ENCODE measurements around the gene XPC. TPM values are rescaled to one million over a fixed set of nuclear protein-coding genes. Genes with fewer than 3 reads are reported as not detected.
"Not testable (repeated sequence)": the region's sequence is repeated elsewhere in the genome, so short reads cannot be mapped to it uniquely, and the experiment has no call there.

Gene XPC
- total RNA-seq: 10 to 100 TPM; 67.8 to 90.7 (median 76.9) TPM
- total RNA-seq (2013): 56.0 TPM
- total RNA-seq: 42.0 to 235 (median 123) reads per million in 29 experiments

GRCh38 chr3:14178247-14179113 lies at the start of gene XPC, which contains the start of gene LSM3:
TSS of gene XPC (minus strand) at chr3:14178601. CDS start at chr3:14178568, 33 bp downstream.
TSS of gene LSM3 (plus strand) at chr3:14178817. CDS start at chr3:14178861, 44 bp downstream.
- H3K27me3 ChIP-seq (replicated peaks in 1 of 2; ENCODE audit: control insufficient read depth in 2 of 2, extremely low read depth in 1 of 2, insufficient read depth in 2 of 2, low read length in 1 of 2): no peaks in the 10 kb centered on the region
- Mint-ChIP-seq H3K27me3 (no peaks in the 10 kb centered on the region), H3K9me3 (no peaks in the 10 kb centered on the region), H3K4me3 (peak within 1 kb of the TSS; percentile 91 to 100 (median 98)), H3K27ac (peak within 1 kb of the TSS; percentile 98 to 100), H3K4me1 (peaks cover 70 to 80% (median 75%) of the 10 kb centered on the region in 3 donors), H3K36me3 (peaks cover 19% of the 10 kb centered on the region)
- WGBS (ENCODE audit: insufficient coverage): under 1% methylated on average over 66 of the region's 78 CpGs
- no peaks in the 10 kb centered on the region for H3K9me3 ChIP-seq
- POLR2A ChIA-PET: interaction anchor here (0.6 to 3.1 kb wide), 26 partner anchors 10 to 1626 kb away, joined by 3 to 78 read pairs (median 4); partner anchors contain the start of genes CHCHD4 (in 2 of the 2), TMEM43 (in 2 of the 2) and CCDC174 (in 1 of the 2)
- H3K4me1 ChIP-seq (ENCODE audit: control insufficient read depth in 1 of 2, extremely low read depth in 1 of 2, insufficient read depth in 2 of 2, low read length in 2 of 2): peaks cover 36 to 42% of the 10 kb centered on the region in 2 experiments
- H3K36me3 ChIP-seq (ENCODE audit: control insufficient read depth in 2 of 2, extremely low read depth in 1 of 2, insufficient read depth in 1 of 2, low read length in 1 of 2): peaks cover 0 to 22% of the 10 kb centered on the region in 2 donors
- CTCF ChIA-PET: interaction anchor here (0.6 to 3.7 kb wide), 13 partner anchors 9 to 1601 kb away, joined by 3 to 18 read pairs (median 6); partner anchors contain the start of genes CCDC174 (in 1 of the 2), CHCHD4 (in 1 of the 2) and TMEM43 (in 1 of the 2)
- peak; percentile 89 to 98 (median 94) for ATAC-seq (replicated peaks in 1 of 4)
- peak; percentile 93 to 99 (median 97) for DNase-seq
- peak within 1 kb of the TSS; percentile 94 for H3K27ac ChIP-seq (ENCODE audit: low read length)
- peak within 1 kb of the TSS; percentile 83 to 84 for H3K4me3 ChIP-seq (ENCODE audit: control insufficient read depth in 1 of 2, extremely low read depth in 1 of 2, low read length in 1 of 2)

GRCh38 chr3:14227856-14228255 lies 49.5 kb upstream of the XPC start:
- H3K9me3 Mint-ChIP-seq: peaks cover 0 to 3% (median 2%) of the 10 kb centered on the region in 3 donors
- Histone ChIP-seq H3K27ac (ENCODE audit: low read length) (no peak overlapping the region), H3K4me1 (ENCODE audit: control insufficient read depth in 1 of 2, extremely low read depth in 1 of 2, insufficient read depth in 2 of 2, low read length in 2 of 2) (peaks cover 0 to 3% of the 10 kb centered on the region in 2 experiments), H3K4me3 (ENCODE audit: control insufficient read depth in 1 of 2, extremely low read depth in 1 of 2, low read length in 1 of 2) (no peak overlapping the region), H3K27me3 (replicated peaks in 1 of 2; ENCODE audit: control insufficient read depth in 2 of 2, extremely low read depth in 1 of 2, insufficient read depth in 2 of 2, low read length in 1 of 2) (peaks cover 0 to 24% of the 10 kb centered on the region in 2 experiments), H3K36me3 (ENCODE audit: control insufficient read depth in 2 of 2, extremely low read depth in 1 of 2, insufficient read depth in 1 of 2, low read length in 1 of 2) (no peaks in the 10 kb centered on the region), H3K9me3 (no peaks in the 10 kb centered on the region)
- ChIA-PET CTCF (no interaction called here), POLR2A (no interaction called here)
- ATAC-seq (replicated peaks in 1 of 4): no peak
- H3K36me3 Mint-ChIP-seq: no peaks in the 10 kb centered on the region
- H3K27ac Mint-ChIP-seq: no peak overlapping the region
- DNase-seq: no peak
- WGBS (ENCODE audit: insufficient coverage): no CpG with 5 or more reads among the region's 1 CpG
- peaks cover 3 to 9% (median 7%) of the 10 kb centered on the region in 3 donors for H3K4me1 Mint-ChIP-seq
- H3K27me3 Mint-ChIP-seq: peaks cover 45 to 46% of the 10 kb centered on the region in 2 donors
- no peak overlapping the region for H3K4me3 Mint-ChIP-seq

GRCh38 chr3:14226351-14226750 lies 48.0 kb upstream of the XPC start:
- peaks cover 31 to 35% of the 10 kb centered on the region in 2 donors for H3K27me3 Mint-ChIP-seq
- H3K9me3 Mint-ChIP-seq: peaks cover 8 to 13% (median 10%) of the 10 kb centered on the region in 3 donors
- DNase-seq; H3K4me1 ChIP-seq (ENCODE audit: control insufficient read depth in 1 of 2, extremely low read depth in 1 of 2, insufficient read depth in 2 of 2, low read length in 2 of 2); H3K4me3 Mint-ChIP-seq; H3K4me1 Mint-ChIP-seq; H3K4me3 ChIP-seq (ENCODE audit: control insufficient read depth in 1 of 2, extremely low read depth in 1 of 2, low read length in 1 of 2); H3K36me3 ChIP-seq (ENCODE audit: control insufficient read depth in 2 of 2, extremely low read depth in 1 of 2, insufficient read depth in 1 of 2, low read length in 1 of 2); ATAC-seq (replicated peaks in 1 of 4); H3K36me3 Mint-ChIP-seq; H3K27ac ChIP-seq (ENCODE audit: low read length); H3K9me3 ChIP-seq; H3K27ac Mint-ChIP-seq; POLR2A ChIA-PET: not testable (repeated sequence)
- peaks cover 0 to 15% of the 10 kb centered on the region in 2 experiments for H3K27me3 ChIP-seq (replicated peaks in 1 of 2; ENCODE audit: control insufficient read depth in 2 of 2, extremely low read depth in 1 of 2, insufficient read depth in 2 of 2, low read length in 1 of 2)
- CTCF ChIA-PET: interaction anchor here in 1 of 2 donors (0.6 kb wide), 1 partner anchor 19 kb away, joined by 4 read pairs; no protein-coding TSS in a partner anchor
- 58% methylated on average over 2 of the region's 3 CpGs for WGBS (ENCODE audit: insufficient coverage)

- ATAC-seq (replicated peaks in 1 of 4) (no peak), DNase-seq (no peak)
- Mint-ChIP-seq H3K27me3 (peaks cover 24 to 30% of the 10 kb centered on the region in 2 donors), H3K27ac (no peak overlapping the region), H3K9me3 (peaks cover 8 to 21% (median 10%) of the 10 kb centered on the region in 3 donors), H3K4me1 (peaks cover 0 to 5% (median 0%) of the 10 kb centered on the region in 3 donors), H3K4me3 (no peak overlapping the region), H3K36me3 (peaks cover 3% of the 10 kb centered on the region)
- peaks cover 2% of the 10 kb centered on the region for H3K9me3 ChIP-seq
- H3K27ac ChIP-seq (ENCODE audit: low read length): no peak overlapping the region
- no peaks in the 10 kb centered on the region for H3K36me3 ChIP-seq (ENCODE audit: control insufficient read depth in 2 of 2, extremely low read depth in 1 of 2, insufficient read depth in 1 of 2, low read length in 1 of 2)
- peaks cover 0 to 12% of the 10 kb centered on the region in 2 experiments for H3K27me3 ChIP-seq (replicated peaks in 1 of 2; ENCODE audit: control insufficient read depth in 2 of 2, extremely low read depth in 1 of 2, insufficient read depth in 2 of 2, low read length in 1 of 2)
- no peaks in the 10 kb centered on the region for H3K4me1 ChIP-seq (ENCODE audit: control insufficient read depth in 1 of 2, extremely low read depth in 1 of 2, insufficient read depth in 2 of 2, low read length in 2 of 2)
- no peak overlapping the region for H3K4me3 ChIP-seq (ENCODE audit: control insufficient read depth in 1 of 2, extremely low read depth in 1 of 2, low read length in 1 of 2)
- WGBS (ENCODE audit: insufficient coverage): 71% methylated on average over 5 of the region's 9 CpGs
- ChIA-PET POLR2A (no interaction called here), CTCF (no interaction called here)
Measured at GRCh38 chr3:14225421-14225820, 47.0 kb upstream of the XPC start.

GRCh38 chr3:14224895-14225294 lies 46.5 kb upstream of the XPC start:
- Histone ChIP-seq H3K4me1 (ENCODE audit: control insufficient read depth in 1 of 2, extremely low read depth in 1 of 2, insufficient read depth in 2 of 2, low read length in 2 of 2) (no peaks in the 10 kb centered on the region), H3K27ac (ENCODE audit: low read length) (no peak overlapping the region), H3K4me3 (ENCODE audit: control insufficient read depth in 1 of 2, extremely low read depth in 1 of 2, low read length in 1 of 2) (no peak overlapping the region), H3K36me3 (ENCODE audit: control insufficient read depth in 2 of 2, extremely low read depth in 1 of 2, insufficient read depth in 1 of 2, low read length in 1 of 2) (no peaks in the 10 kb centered on the region), H3K27me3 (replicated peaks in 1 of 2; ENCODE audit: control insufficient read depth in 2 of 2, extremely low read depth in 1 of 2, insufficient read depth in 2 of 2, low read length in 1 of 2) (peaks cover 0 to 12% of the 10 kb centered on the region in 2 experiments), H3K9me3 (peaks cover 2% of the 10 kb centered on the region)
- DNase-seq: no peak
- Mint-ChIP-seq H3K4me3 (no peak overlapping the region), H3K27me3 (peaks cover 24 to 25% of the 10 kb centered on the region in 2 donors), H3K9me3 (peaks cover 8 to 25% (median 14%) of the 10 kb centered on the region in 3 donors), H3K4me1 (peaks cover 0 to 5% (median 0%) of the 10 kb centered on the region in 3 donors), H3K27ac (no peak overlapping the region), H3K36me3 (peaks cover 3% of the 10 kb centered on the region)
- ChIA-PET POLR2A (no interaction called here), CTCF (no interaction called here)
- WGBS (ENCODE audit: insufficient coverage): 73% methylated on average over 3 of the region's 6 CpGs
- ATAC-seq (replicated peaks in 1 of 4): no peak

- DNase-seq: no peak
- Mint-ChIP-seq H3K4me3 (no peak overlapping the region), H3K4me1 (peaks cover 0 to 5% (median 0%) of the 10 kb centered on the region in 3 donors), H3K9me3 (peaks cover 8 to 28% (median 15%) of the 10 kb centered on the region in 3 donors), H3K36me3 (peaks cover 3% of the 10 kb centered on the region), H3K27ac (no peak overlapping the region), H3K27me3 (peaks cover 24 to 25% of the 10 kb centered on the region in 2 donors)
- Histone ChIP-seq H3K9me3 (peaks cover 2% of the 10 kb centered on the region), H3K4me1 (ENCODE audit: control insufficient read depth in 1 of 2, extremely low read depth in 1 of 2, insufficient read depth in 2 of 2, low read length in 2 of 2) (no peaks in the 10 kb centered on the region), H3K27ac (ENCODE audit: low read length) (no peak overlapping the region), H3K36me3 (ENCODE audit: control insufficient read depth in 2 of 2, extremely low read depth in 1 of 2, insufficient read depth in 1 of 2, low read length in 1 of 2) (no peaks in the 10 kb centered on the region), H3K27me3 (replicated peaks in 1 of 2; ENCODE audit: control insufficient read depth in 2 of 2, extremely low read depth in 1 of 2, insufficient read depth in 2 of 2, low read length in 1 of 2) (peaks cover 0 to 12% of the 10 kb centered on the region in 2 experiments), H3K4me3 (ENCODE audit: control insufficient read depth in 1 of 2, extremely low read depth in 1 of 2, low read length in 1 of 2) (no peak overlapping the region)
- POLR2A ChIA-PET: no interaction called here
- WGBS (ENCODE audit: insufficient coverage): 80% methylated on average over 1 of the region's 1 CpG
- CTCF ChIA-PET: no interaction called here
- no peak for ATAC-seq (replicated peaks in 1 of 4)
Measured at GRCh38 chr3:14223595-14223994, 45.2 kb upstream of the XPC start.

Data from T-cell (primary cell).